Measurements from ENCODE around the gene CAV1.

The CAV1 gene

DNA sequence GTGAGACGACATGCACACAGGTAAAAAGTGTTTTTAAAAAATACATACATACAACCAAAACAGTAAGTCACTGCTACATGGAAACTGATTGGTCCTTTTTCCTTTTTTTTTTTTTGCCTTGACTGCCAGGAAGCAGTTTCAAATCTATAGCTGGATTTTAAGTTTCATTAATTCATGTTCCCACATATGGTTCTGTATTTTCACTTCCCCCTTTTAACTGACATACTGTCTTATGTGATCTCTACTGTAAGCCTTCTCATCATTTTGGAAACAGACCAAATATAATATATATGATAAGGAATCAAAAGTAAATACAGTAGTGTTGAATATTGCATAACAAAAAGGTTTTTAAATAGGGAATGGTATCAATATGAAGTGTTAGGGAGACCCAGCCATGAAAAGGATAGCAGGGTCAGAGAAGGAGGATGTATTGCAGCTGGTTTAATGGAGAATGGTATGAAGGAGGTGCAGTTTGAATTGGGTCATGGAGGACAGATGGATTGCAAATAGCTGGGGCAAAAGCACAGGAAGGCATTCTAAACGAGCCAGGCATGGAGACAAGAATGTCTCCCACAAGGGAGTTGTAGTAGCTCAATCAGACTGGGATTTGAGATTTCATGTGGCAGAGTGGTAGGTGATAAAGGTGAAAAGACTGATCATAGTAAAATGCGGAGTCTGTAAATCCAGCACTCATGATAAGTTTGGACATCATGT is 5.4 kb downstream of the CAV1 start:
- no peak overlapping the region for H3K4ac ChIP-seq (ENCODE audit: low read depth in 1 of 2, low read length in 2 of 2)
- no peak overlapping the region for H3K23ac ChIP-seq (ENCODE audit: low read length in 2 of 2)
- H2AFZ ChIP-seq (ENCODE audit: low read depth, low read length): no peak overlapping the region
- peak overlapping the region; percentile 99 for H3K9ac ChIP-seq (ENCODE audit: low read length)
- WGBS: 75% methylated on average over 3 of the region's 3 CpGs
- H4K91ac ChIP-seq (ENCODE audit: low read length): no peak overlapping the region
- no peaks in the 10 kb centered on the region for H3K79me1 ChIP-seq (replicated peaks; ENCODE audit: low read length, poor library complexity, severe bottlenecking)
- no peak overlapping the region for H2BK120ac ChIP-seq (ENCODE audit: low read depth, low read length)
- no peaks in the 10 kb centered on the region for H3K9me3 ChIP-seq (ENCODE audit: control insufficient read depth, low read length)
- H3K27me3 ChIP-seq (ENCODE audit: control insufficient read depth in 1 of 2, insufficient read depth in 1 of 2, low read length in 2 of 2): no peaks in the 10 kb centered on the region
- no peak for DNase-seq
- H3K4me2 ChIP-seq (ENCODE audit: low read length, poor library complexity, severe bottlenecking): no peak overlapping the region
- H3K36me3 ChIP-seq (ENCODE audit: control insufficient read depth in 1 of 2, insufficient read depth in 2 of 2, low read depth in 1 of 2, low read length in 2 of 2): peaks cover 0 to 66% of the 10 kb centered on the region in 2 experiments
- H2AK5ac ChIP-seq (ENCODE audit: low read length, severe bottlenecking): peak overlapping the region; percentile 30
- H3K14ac ChIP-seq (ENCODE audit: low read length in 2 of 2): no peak overlapping the region
- H4K8ac ChIP-seq (ENCODE audit: low read length): no peak overlapping the region
- H3K4me1 ChIP-seq (ENCODE audit: control insufficient read depth, insufficient read depth, low read depth, low read length): peaks cover 10% of the 10 kb centered on the region
- peak overlapping the region in 1 of 2 experiments; percentile 98 for H3K4me3 ChIP-seq (ENCODE audit: insufficient read depth in 1 of 2, low read depth in 1 of 2, low read length in 2 of 2)
- H2BK5ac ChIP-seq (ENCODE audit: low read depth, low read length, poor library complexity, severe bottlenecking): no peak overlapping the region
- no peak overlapping the region for H2BK15ac ChIP-seq (ENCODE audit: low read depth, poor library complexity, severe bottlenecking)
- H3K18ac ChIP-seq (ENCODE audit: low read depth in 1 of 2, low read length in 2 of 2): peak overlapping the region in 1 of 2 experiments; percentile 37
- no peak overlapping the region for H3K27ac ChIP-seq (ENCODE audit: low read length, poor library complexity, severe bottlenecking)
- peak overlapping the region in 1 of 2 experiments; percentile 6 for H2BK12ac ChIP-seq (ENCODE audit: low read length in 2 of 2)

DNA sequence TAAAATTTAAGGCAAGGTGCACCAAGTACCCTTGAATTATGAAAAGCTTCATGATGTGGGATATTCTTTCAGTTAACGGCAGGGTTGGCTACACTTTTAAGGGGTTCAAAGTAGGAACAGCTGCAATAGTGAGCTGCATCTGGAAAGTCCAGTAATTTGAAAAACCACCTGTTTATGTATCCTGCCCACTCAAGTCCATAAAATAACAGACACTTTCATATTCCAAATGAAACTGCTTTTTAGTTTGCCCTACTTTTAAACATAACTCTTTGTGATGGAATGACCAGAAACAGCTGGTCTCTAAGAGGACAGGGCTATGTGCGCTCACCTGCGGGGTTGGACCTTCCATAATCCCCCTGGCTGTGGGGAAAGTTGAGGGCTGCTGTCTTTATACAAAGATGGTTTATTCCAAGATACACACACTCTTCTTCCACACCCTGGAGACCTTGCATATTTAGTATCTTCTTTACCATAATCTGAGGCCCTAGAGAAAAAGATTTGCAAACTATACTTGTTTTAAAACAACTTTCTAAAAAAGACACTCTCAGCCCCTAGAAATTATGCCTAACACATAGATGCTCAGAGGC is 7.4 kb downstream of the CAV1 start:
- no peak overlapping the region for H2BK15ac ChIP-seq (ENCODE audit: low read depth, poor library complexity, severe bottlenecking)

DNA sequence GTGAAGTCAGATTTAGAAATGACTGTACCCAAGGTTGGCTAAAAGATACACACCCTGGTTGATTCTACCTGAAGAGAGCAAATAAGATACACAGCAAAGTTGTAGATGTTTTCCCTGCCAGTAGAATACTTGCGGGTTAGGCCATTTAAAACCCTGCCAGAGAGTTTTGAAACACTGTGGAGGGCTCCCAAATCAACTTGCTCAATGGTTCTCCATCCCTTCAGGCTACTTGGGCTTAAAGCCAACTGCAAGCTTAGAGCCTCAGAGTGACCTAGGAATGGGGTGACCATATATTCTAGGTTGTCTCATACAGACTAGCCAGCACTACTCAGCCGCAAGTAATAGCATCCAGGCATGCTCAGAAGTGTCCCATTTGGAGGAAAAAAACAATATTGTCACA is 10.0 kb downstream of the CAV1 start:
- no peak overlapping the region for H2BK5ac ChIP-seq (ENCODE audit: low read depth, low read length, poor library complexity, severe bottlenecking)
- H3K18ac ChIP-seq (ENCODE audit: low read depth in 1 of 2, low read length in 2 of 2): no peak overlapping the region
- DNase-seq: peak; percentile 34

More for the DNA sequence above, 7.4 kb downstream of the CAV1 start:
- DNase-seq: no peak
- no peak overlapping the region for H4K8ac ChIP-seq (ENCODE audit: low read length)
- H3K79me1 ChIP-seq (replicated peaks; ENCODE audit: low read length, poor library complexity, severe bottlenecking): peaks cover 3% of the 10 kb centered on the region
- no peak overlapping the region for H3K4ac ChIP-seq (ENCODE audit: low read depth in 1 of 2, low read length in 2 of 2)
- no peak overlapping the region for H3K18ac ChIP-seq (ENCODE audit: low read depth in 1 of 2, low read length in 2 of 2)
- H2BK12ac ChIP-seq (ENCODE audit: low read length in 2 of 2): no peak overlapping the region
- no peaks in the 10 kb centered on the region for H3K9me3 ChIP-seq (ENCODE audit: control insufficient read depth, low read length)
- no peaks in the 10 kb centered on the region for H3K27me3 ChIP-seq (ENCODE audit: control insufficient read depth in 1 of 2, insufficient read depth in 1 of 2, low read length in 2 of 2)
- H3K23ac ChIP-seq (ENCODE audit: low read length in 2 of 2): no peak overlapping the region
- H2AK5ac ChIP-seq (ENCODE audit: low read length, severe bottlenecking): no peak overlapping the region
- H2BK5ac ChIP-seq (ENCODE audit: low read depth, low read length, poor library complexity, severe bottlenecking): no peak overlapping the region
- H3K4me3 ChIP-seq (ENCODE audit: insufficient read depth in 1 of 2, low read depth in 1 of 2, low read length in 2 of 2): peak overlapping the region in 1 of 2 experiments; percentile 98
- no peak overlapping the region for H2BK120ac ChIP-seq (ENCODE audit: low read depth, low read length)
- H3K4me1 ChIP-seq (ENCODE audit: control insufficient read depth, insufficient read depth, low read depth, low read length): peaks cover 6% of the 10 kb centered on the region
- H3K4me2 ChIP-seq (ENCODE audit: low read length, poor library complexity, severe bottlenecking): no peak overlapping the region
- H3K36me3 ChIP-seq (ENCODE audit: control insufficient read depth in 1 of 2, insufficient read depth in 2 of 2, low read depth in 1 of 2, low read length in 2 of 2): peaks cover 8 to 74% of the 10 kb centered on the region in 2 experiments
- H4K91ac ChIP-seq (ENCODE audit: low read length): no peak overlapping the region
- no peak overlapping the region for H3K14ac ChIP-seq (ENCODE audit: low read length in 2 of 2)
- 94% methylated on average over 3 of the region's 3 CpGs for whole genome bisulfite sequencing
- H3K27ac ChIP-seq (ENCODE audit: low read length, poor library complexity, severe bottlenecking): no peak overlapping the region
- no peak overlapping the region for H2AFZ ChIP-seq (ENCODE audit: low read depth, low read length)
- H3K9ac ChIP-seq (ENCODE audit: low read length): peak overlapping the region; percentile 39

DNA sequence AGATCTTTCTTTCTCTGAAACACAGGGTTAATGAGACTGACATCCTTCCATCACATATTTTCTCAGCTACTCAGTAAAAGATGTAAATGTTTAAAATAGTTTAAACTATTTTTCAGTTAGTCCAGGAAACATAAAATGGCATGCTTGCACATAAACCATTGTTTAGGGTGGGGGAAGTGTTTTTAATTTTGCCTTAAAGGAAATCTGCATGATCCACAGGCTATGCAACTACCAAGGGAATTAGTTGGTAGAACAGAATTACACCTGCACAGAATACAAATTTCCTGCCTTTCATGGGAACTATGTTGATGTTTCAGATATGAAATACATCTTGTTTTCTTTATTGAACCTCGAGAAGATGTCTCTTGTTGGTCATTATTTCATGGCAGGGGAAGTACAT is 10.6 kb downstream of the CAV1 start:
- Histone ChIP-seq H2BK5ac (ENCODE audit: low read depth, low read length, poor library complexity, severe bottlenecking) (no peak overlapping the region), H3K79me1 (replicated peaks; ENCODE audit: low read length, poor library complexity, severe bottlenecking) (peaks cover 19% of the 10 kb centered on the region), H3K27ac (ENCODE audit: low read length, poor library complexity, severe bottlenecking) (no peak overlapping the region), H2BK15ac (ENCODE audit: low read depth, poor library complexity, severe bottlenecking) (no peak overlapping the region), H3K23ac (ENCODE audit: low read length in 2 of 2) (no peak overlapping the region), H4K91ac (ENCODE audit: low read length) (no peak overlapping the region), H3K9me3 (ENCODE audit: control insufficient read depth, low read length) (no peaks in the 10 kb centered on the region), H2AFZ (ENCODE audit: low read depth, low read length) (no peak overlapping the region), H3K18ac (ENCODE audit: low read depth in 1 of 2, low read length in 2 of 2) (no peak overlapping the region), H2BK12ac (ENCODE audit: low read length in 2 of 2) (no peak overlapping the region), H3K4me1 (ENCODE audit: control insufficient read depth, insufficient read depth, low read depth, low read length) (peaks cover 13% of the 10 kb centered on the region), H3K4ac (ENCODE audit: low read depth in 1 of 2, low read length in 2 of 2) (no peak overlapping the region), H3K36me3 (ENCODE audit: control insufficient read depth in 1 of 2, insufficient read depth in 2 of 2, low read depth in 1 of 2, low read length in 2 of 2) (peaks cover 21 to 79% of the 10 kb centered on the region in 2 experiments), H3K9ac (ENCODE audit: low read length) (peak overlapping the region; percentile 63), H2AK5ac (ENCODE audit: low read length, severe bottlenecking) (no peak overlapping the region), H3K4me2 (ENCODE audit: low read length, poor library complexity, severe bottlenecking) (no peak overlapping the region), H3K4me3 (ENCODE audit: insufficient read depth in 1 of 2, low read depth in 1 of 2, low read length in 2 of 2) (peak overlapping the region in 1 of 2 experiments; percentile 30), H3K14ac (ENCODE audit: low read length in 2 of 2) (no peak overlapping the region), H4K8ac (ENCODE audit: low read length) (no peak overlapping the region), H3K27me3 (ENCODE audit: control insufficient read depth in 1 of 2, insufficient read depth in 1 of 2, low read length in 2 of 2) (no peaks in the 10 kb centered on the region), H2BK120ac (ENCODE audit: low read depth, low read length) (no peak overlapping the region)
- no CpG with 5 or more reads among the region's 1 CpG for WGBS
- DNase-seq: no peak

More for the DNA sequence above, 10.0 kb downstream of the CAV1 start:
- H3K9me3 ChIP-seq (ENCODE audit: control insufficient read depth, low read length): no peaks in the 10 kb centered on the region
- H2BK15ac ChIP-seq (ENCODE audit: low read depth, poor library complexity, severe bottlenecking): no peak overlapping the region
- H3K27ac ChIP-seq (ENCODE audit: low read length, poor library complexity, severe bottlenecking): no peak overlapping the region
- H3K4me3 ChIP-seq (ENCODE audit: insufficient read depth in 1 of 2, low read depth in 1 of 2, low read length in 2 of 2): peak overlapping the region in 1 of 2 experiments; percentile 30
- no peak overlapping the region for H2AFZ ChIP-seq (ENCODE audit: low read depth, low read length)
- H3K4me2 ChIP-seq (ENCODE audit: low read length, poor library complexity, severe bottlenecking): no peak overlapping the region
- H4K8ac ChIP-seq (ENCODE audit: low read length): no peak overlapping the region
- peak overlapping the region; percentile 63 for H3K9ac ChIP-seq (ENCODE audit: low read length)
- peaks cover 21 to 79% of the 10 kb centered on the region in 2 experiments for H3K36me3 ChIP-seq (ENCODE audit: control insufficient read depth in 1 of 2, insufficient read depth in 2 of 2, low read depth in 1 of 2, low read length in 2 of 2)
- no peaks in the 10 kb centered on the region for H3K27me3 ChIP-seq (ENCODE audit: control insufficient read depth in 1 of 2, insufficient read depth in 1 of 2, low read length in 2 of 2)
- H2BK120ac ChIP-seq (ENCODE audit: low read depth, low read length): no peak overlapping the region
- H3K79me1 ChIP-seq (replicated peaks; ENCODE audit: low read length, poor library complexity, severe bottlenecking): peaks cover 17% of the 10 kb centered on the region
- no peak overlapping the region for H3K23ac ChIP-seq (ENCODE audit: low read length in 2 of 2)
- peaks cover 12% of the 10 kb centered on the region for H3K4me1 ChIP-seq (ENCODE audit: control insufficient read depth, insufficient read depth, low read depth, low read length)
- WGBS: 100% methylated on average over 2 of the region's 2 CpGs
- no peak overlapping the region for H2BK12ac ChIP-seq (ENCODE audit: low read length in 2 of 2)
- H2AK5ac ChIP-seq (ENCODE audit: low read length, severe bottlenecking): no peak overlapping the region
- H4K91ac ChIP-seq (ENCODE audit: low read length): no peak overlapping the region
- H3K4ac ChIP-seq (ENCODE audit: low read depth in 1 of 2, low read length in 2 of 2): no peak overlapping the region
- H3K14ac ChIP-seq (ENCODE audit: low read length in 2 of 2): no peak overlapping the region

Data from mesenchymal stem cell (in vitro differentiated cells and primary cell).